IMR-90 (cell line): ENCODE results near the gene NKAIN2. TPM values are rescaled to one million over a fixed set of nuclear protein-coding genes. Genes with fewer than 3 reads are reported as not detected.

Source experiments
- ATAC-seq: fragments of 200-7000 bp; cut with Tn5 transposase; 2 replicates; pipeline ENCODE4 v1.9.1; 2020; ENCODE audit warnings: low read depth, mild to moderate bottlenecking, moderate library complexity
- BruUV-seq: library from RNA; stranded (reverse); fragments of 400-500 nt; replicated peaks from 2 replicates; lab custom pipeline; 2021; lab: Mats Ljungman, UMichigan
- CTCF ChIA-PET: fragments of 300-600 bp; formaldehyde crosslinking; extraction: SDS; loops from one replicate; lab custom pipeline; 2021; ENCODE audit warnings: antibody characterized with exemption; lab: Yijun Ruan, JAX
- POLR2A ChIA-PET: fragments of 300-600 bp; sonication (Branson Sonifier 250); formaldehyde crosslinking; loops from one replicate; lab custom pipeline; 2022; ENCODE audit warnings: antibody characterized with exemption; ENCODE audit not compliant: unreplicated experiment; lab: Charles Lee
- DNase-seq: peaks from one replicate; pipeline ENCODE4 v3.0.0; 2013
- H2AFZ ChIP-seq: replicated peaks from 2 replicates; pipeline ENCODE3; 2013; ENCODE audit warnings: low read length, mild to moderate bottlenecking; ENCODE audit not compliant: poor library complexity
- H2AK5ac ChIP-seq: 2 replicates; pipeline ENCODE4 v1.6.1; 2013; ENCODE audit warnings: low read depth, low read length, inconsistent platforms
- H2AK9ac ChIP-seq: replicated peaks from 2 replicates; pipeline ENCODE3; 2013; ENCODE audit warnings: mild to moderate bottlenecking, low read depth, low read length, moderate library complexity; ENCODE audit not compliant: poor library complexity
- H2BK120ac ChIP-seq: 2 replicates; pipeline ENCODE4 v1.6.1; 2013; ENCODE audit warnings: low read depth, low read length, inconsistent platforms
- H2BK15ac ChIP-seq: 3 replicates; pipeline ENCODE4 v1.6.1; 2013; ENCODE audit warnings: low read depth, low read length, inconsistent platforms
- H2BK20ac ChIP-seq: 2 replicates; pipeline ENCODE4 v1.6.1; 2013; ENCODE audit warnings: low read depth, mild to moderate bottlenecking, inconsistent platforms, low read length, moderate library complexity
- H2BK5ac ChIP-seq: 2 replicates; pipeline ENCODE4 v1.6.1; 2013; ENCODE audit warnings: mild to moderate bottlenecking, low read depth, low read length, inconsistent platforms; ENCODE audit not compliant: poor library complexity, severe bottlenecking
- H3K14ac ChIP-seq: replicated peaks from 2 replicates; pipeline ENCODE4 v1.6.1; 2013; ENCODE audit warnings: low read depth, low read length, inconsistent platforms
- H3K18ac ChIP-seq: 2 replicates; pipeline ENCODE4 v1.6.1; 2013; ENCODE audit warnings: low read depth, low read length, control low read depth
- H3K23ac ChIP-seq: 2 replicates; pipeline ENCODE4 v1.6.1; 2013; ENCODE audit warnings: low read depth, low read length, inconsistent platforms
- H3K27ac ChIP-seq: 2 replicates; pipeline ENCODE4 v1.5.1; 2013; ENCODE audit warnings: mild to moderate bottlenecking, control low read depth, low read length; ENCODE audit not compliant: insufficient read depth
- H3K27me3 ChIP-seq: 2 replicates; pipeline ENCODE4 v1.6.1; 2013; ENCODE audit warnings: low read length; ENCODE audit not compliant: control insufficient read depth, insufficient read depth
- H3K36me3 ChIP-seq: 2 replicates; pipeline ENCODE4 v1.6.1; 2013; ENCODE audit warnings: low read length, mixed read lengths; ENCODE audit not compliant: control insufficient read depth, insufficient read depth
- H3K4ac ChIP-seq: 2 replicates; pipeline ENCODE4 v1.6.1; 2013; ENCODE audit warnings: low read depth, low read length, inconsistent platforms
- H3K4me1 ChIP-seq: 2 replicates; pipeline ENCODE4 v1.6.1; 2013; ENCODE audit warnings: low read length, mixed read lengths; ENCODE audit not compliant: control insufficient read depth, insufficient read depth
- H3K4me2 ChIP-seq: 2 replicates; pipeline ENCODE4 v1.6.1; 2013; ENCODE audit warnings: low read depth, mild to moderate bottlenecking, control low read depth, low read length, moderate library complexity
- H3K4me3 ChIP-seq: 2 replicates; pipeline ENCODE4 v1.5.1; 2013; ENCODE audit warnings: low read depth, mild to moderate bottlenecking, control low read depth, low read length, moderate library complexity; ENCODE audit not compliant: insufficient read depth
- H3K56ac ChIP-seq: 2 replicates; pipeline ENCODE4 v1.6.1; 2013; ENCODE audit warnings: low read length, inconsistent platforms; ENCODE audit not compliant: insufficient read depth; ENCODE audit errors: extremely low read depth
- H3K79me1 ChIP-seq, 2 experiments: 2 replicates each; pipeline ENCODE4 v1.6.1; 2013; ENCODE audit warnings: low read length in 2 of 2, inconsistent platforms in 1 of 2, low read depth in 1 of 2
- H3K9ac ChIP-seq: 2 replicates; pipeline ENCODE4 v1.6.1; 2013; ENCODE audit warnings: low read depth, low read length, control low read depth
- H3K9me1 ChIP-seq: 2 replicates; pipeline ENCODE4 v1.6.1; 2013; ENCODE audit warnings: low read length, inconsistent platforms; ENCODE audit not compliant: insufficient read depth
- H3K9me3 ChIP-seq: 2 replicates; pipeline ENCODE4 v1.6.1; 2013; ENCODE audit warnings: low read length; ENCODE audit not compliant: control insufficient read depth, insufficient read depth
- H4K20me1 ChIP-seq: 2 replicates; pipeline ENCODE4 v1.6.1; 2013; ENCODE audit warnings: low read length, inconsistent platforms; ENCODE audit not compliant: insufficient read depth
- H4K5ac ChIP-seq: 2 replicates; pipeline ENCODE4 v1.6.1; 2013; ENCODE audit warnings: mild to moderate bottlenecking, low read depth, low read length, control low read depth
- H4K8ac ChIP-seq, 2 experiments: 2 replicates each; pipeline ENCODE4 v1.6.1; 2013; ENCODE audit warnings: low read depth in 2 of 2, low read length in 2 of 2, control low read depth in 1 of 2, inconsistent platforms in 1 of 2
- H4K91ac ChIP-seq: 2 replicates; pipeline ENCODE4 v1.6.1; 2013; ENCODE audit warnings: low read depth, low read length, inconsistent platforms; ENCODE audit not compliant: insufficient read depth
- CHD1 ChIP-seq: IDR thresholded peaks from 2 replicates; pipeline ENCODE4 v1.6.1; 2012; ENCODE audit warnings: low read depth, low read length, improper control_type of control experiment
- MXI1 ChIP-seq: IDR thresholded peaks from 2 replicates; pipeline ENCODE4 v1.6.1; 2012; ENCODE audit warnings: low read depth, mild to moderate bottlenecking, low read length, moderate library complexity, borderline replicate concordance
- SMC3 ChIP-seq: fragments of 150-350 bp; IDR thresholded peaks from 2 replicates; pipeline ENCODE4 v1.6.1; 2016; ENCODE audit warnings: low read depth, mild to moderate bottlenecking, antibody characterized with exemption, low read length, moderate library complexity
- WGBS, 2 experiments: methylation state at CpG; one replicate each; pipeline versions ENCODE4 v1.1.5 to v1.1.7; 2013; ENCODE audit warnings: missing lambda C conversion rate in 2 of 2; ENCODE audit not compliant: insufficient read length in 1 of 2; ENCODE audit errors: extremely low coverage in 2 of 2; 5-methylcytosine and 5-hydroxymethylcytosine counted together
- dilution Hi-C: fragments of 300-500 bp; cut with HindIII; formaldehyde crosslinking; loops from one replicate; pipeline ENCODE4 v1.14.3; 2018; ENCODE audit warnings: low sequenced_read_pairs; ENCODE audit not compliant: unreplicated experiment
- in situ Hi-C: fragments of 300-500 bp; cut with MboI; formaldehyde crosslinking; loops from 3 replicates; pipeline ENCODE4 v1.14.3; 2019; ENCODE audit warnings: low sequenced_read_pairs, inconsistent platforms, mixed read lengths
- intact Hi-C: fragments of 100-400 bp; cut with micrococcal nuclease; formaldehyde crosslinking; loops from 2 replicates; pipeline ENCODE4 v1.10.0; 2022
- polyA plus RNA-seq, 3 experiments: library from polyadenylated mRNA; depleted of rRNA; stranded (reverse); fragments of >200 nt; gene quantifications; 2 replicates each; pipeline ENCODE4 v1.2.3, GENCODE V29; 2012; ENCODE audit warnings: low replicate concordance in 1 of 3
- total RNA-seq: library from RNA; depleted of rRNA; stranded (reverse); fragments of >200 nt; gene quantifications from 2 replicates; pipeline ENCODE4 v1.2.3, GENCODE V29; 2012

NKAIN2 gene
- total and polyA plus RNA-seq, 2 of the 4 experiments (the other 2 are of a cell fraction) = not detected

DNA sequence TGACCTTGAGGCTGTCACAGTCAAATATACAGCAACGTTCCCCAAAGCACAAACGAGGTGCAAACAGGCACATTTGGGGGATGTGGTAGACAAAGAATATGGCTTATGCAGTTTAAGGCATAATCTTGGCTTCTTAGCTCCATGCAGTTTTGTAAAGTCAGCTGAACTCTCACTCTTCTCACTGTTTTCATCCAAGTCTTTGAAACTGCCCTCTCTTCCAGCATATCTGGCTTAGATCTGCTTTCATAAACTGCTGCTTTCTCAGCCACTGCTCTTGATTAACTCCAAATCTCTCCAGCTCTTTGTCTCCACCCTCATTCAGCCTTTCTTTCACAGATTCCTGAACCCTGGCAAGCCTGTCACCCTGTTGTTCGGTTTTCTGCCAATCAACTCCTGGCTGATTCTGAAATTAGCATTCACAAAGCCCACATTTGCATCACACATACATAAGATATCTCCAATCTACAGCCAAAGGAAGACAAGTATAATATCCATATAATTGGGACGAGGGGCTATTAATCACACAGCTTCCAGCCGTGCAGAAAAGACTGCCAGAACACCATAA, 857.5 kb downstream of the NKAIN2 start:
- H2AFZ ChIP-seq = no peak overlapping the region
- no peaks in the 10 kb centered on the region for H3K36me3 ChIP-seq
- H3K4me3 ChIP-seq = no peak overlapping the region
- no peak overlapping the region for H3K9ac ChIP-seq
- H3K4ac ChIP-seq = no peak overlapping the region
- H2BK15ac ChIP-seq = no peak overlapping the region
- H4K5ac ChIP-seq = no peak overlapping the region
- no peaks in the 10 kb centered on the region for H3K9me3 ChIP-seq
- H2BK20ac ChIP-seq = no peak overlapping the region
- no peak overlapping the region for H3K4me2 ChIP-seq
- H3K18ac ChIP-seq = no peak overlapping the region
- TF ChIP-seq MXI1 (no peak), SMC3 (no peak), CHD1 (no peak)
- ChIA-PET CTCF (interaction anchor here (0.7 kb wide), 1 partner anchor 39 kb away, joined by 3 read pairs; no protein-coding TSS in a partner anchor), POLR2A (no interaction called here)
- no peaks in the 10 kb centered on the region for H4K20me1 ChIP-seq
- H4K91ac ChIP-seq = no peak overlapping the region
- no peak for ATAC-seq
- no peak overlapping the region for H3K27ac ChIP-seq
- no peaks in the 10 kb centered on the region for H3K27me3 ChIP-seq
- no peak overlapping the region for H2AK9ac ChIP-seq
- no CpG with 5 or more reads among the region's 5 CpGs for WGBS, 2 experiments
- no peak overlapping the region for H3K14ac ChIP-seq
- DNase-seq = no peak
- no peak overlapping the region for H3K56ac ChIP-seq
- no peaks in the 10 kb centered on the region for H3K9me1 ChIP-seq
- no peak overlapping the region for H3K23ac ChIP-seq
- intact Hi-C loops (no loop called here), dilution Hi-C loops (no loop called here), in situ Hi-C loops (no loop called here)
- H2BK5ac ChIP-seq = no peak overlapping the region
- no peak overlapping the region for H2AK5ac ChIP-seq
- H4K8ac ChIP-seq = no peak overlapping the region
- no peaks in the 10 kb centered on the region for H3K4me1 ChIP-seq
- no peak overlapping the region for H2BK120ac ChIP-seq
- no TSS peak for BruUV-seq
- no peaks in the 10 kb centered on the region for H3K79me1 ChIP-seq
